GM18511 (cell line): Measurements from ENCODE around the gene WASF3.
A peak's percentile ranks its signal among the peaks of the same experiment; 100 is the strongest.

Experiments
- ATAC-seq: cut with Tn5 transposase; IDR thresholded peaks from one replicate; pipeline ENCODE4 v1.9.1; 2021; ENCODE audit warnings: mild to moderate bottlenecking, moderate library complexity; ENCODE audit not compliant: unreplicated experiment

The WASF3 gene

DNA sequence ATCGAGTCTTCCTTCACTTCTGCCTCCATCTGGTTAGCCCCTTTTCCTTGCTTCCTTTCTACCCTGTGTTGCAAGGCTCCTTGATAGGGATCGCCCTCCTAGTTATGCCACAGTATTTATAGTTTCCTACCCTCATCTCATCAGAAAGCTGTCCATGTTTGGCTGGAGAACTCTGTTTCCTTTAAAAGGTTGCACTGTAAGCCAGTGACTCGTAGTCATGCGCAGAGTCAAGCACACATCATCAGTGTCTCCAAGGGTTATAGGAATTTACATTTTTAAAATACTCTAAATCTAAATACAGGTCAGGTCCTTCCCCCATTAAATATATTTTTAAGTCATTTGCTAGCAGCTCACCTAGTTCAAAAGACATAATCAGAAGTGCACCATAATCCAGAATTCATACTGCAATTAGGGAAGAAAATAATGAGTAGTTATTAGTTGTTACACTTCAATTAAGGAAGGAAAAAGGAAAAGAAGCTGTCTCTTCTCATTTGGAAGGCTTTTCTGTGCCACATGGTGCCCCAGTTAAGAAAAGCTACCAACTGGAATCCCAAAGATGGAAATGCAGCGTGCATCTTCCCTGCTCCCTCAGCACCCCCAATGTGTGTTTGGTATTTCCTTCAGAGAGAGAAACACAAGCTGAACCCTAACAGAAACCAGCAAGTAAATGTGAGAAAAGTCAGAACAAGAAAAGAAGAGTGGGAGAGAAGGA lies 122.1 kb downstream of the WASF3 start:
- no peak for ATAC-seq

DNA sequence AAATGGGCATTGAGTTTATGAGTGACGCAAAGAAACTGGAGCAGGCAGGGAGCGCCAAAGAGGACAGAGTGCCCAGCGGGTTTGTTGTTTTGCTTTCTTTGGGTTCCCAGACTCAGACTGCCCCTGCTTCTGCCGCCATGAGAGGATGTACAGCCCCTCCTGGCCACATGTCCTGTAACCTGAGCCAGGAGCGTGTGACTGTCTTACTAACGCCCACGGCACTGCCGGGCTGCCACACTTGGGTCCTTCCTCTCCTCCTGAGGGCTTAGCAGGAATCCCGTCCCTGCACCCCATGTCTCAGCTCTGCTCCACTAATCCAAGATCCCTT lies 122.6 kb downstream of the WASF3 start:
- no peak for ATAC-seq

DNA sequence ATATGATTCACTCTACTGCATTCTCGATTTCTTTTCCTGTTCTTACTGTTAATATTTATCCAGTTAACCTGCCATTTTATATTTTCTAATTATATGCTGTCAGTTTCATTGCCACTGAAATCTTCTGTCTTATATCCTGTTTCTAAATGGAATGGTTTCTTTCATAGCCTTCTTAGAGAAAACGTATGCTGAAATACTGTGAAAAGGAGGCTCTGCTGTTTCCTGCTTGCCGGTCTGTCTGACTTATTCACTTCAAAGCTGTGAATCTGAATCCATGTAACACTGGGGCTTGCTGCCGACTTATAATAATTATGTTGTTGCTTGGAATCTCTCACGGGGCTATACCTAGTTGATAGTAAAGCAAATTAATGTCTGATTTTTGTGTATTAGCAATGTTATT lies 123.1 kb downstream of the WASF3 start:
- ATAC-seq: no peak

DNA sequence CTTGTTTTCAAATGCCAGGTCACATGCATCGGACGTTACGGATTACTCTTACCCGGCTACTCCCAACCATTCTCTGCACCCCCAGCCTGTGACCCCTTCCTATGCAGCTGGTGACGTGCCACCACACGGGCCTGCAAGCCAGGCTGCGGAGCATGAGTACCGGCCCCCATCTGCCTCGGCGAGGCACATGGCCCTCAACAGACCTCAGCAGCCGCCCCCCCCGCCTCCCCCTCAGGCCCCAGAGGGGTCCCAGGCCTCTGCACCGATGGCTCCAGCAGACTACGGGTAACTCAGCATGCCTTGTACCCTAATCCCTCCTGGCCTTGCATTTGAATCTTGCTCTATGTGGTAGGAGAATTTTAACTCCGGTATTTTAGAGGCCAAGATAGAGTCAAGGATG lies 123.6 kb downstream of the WASF3 start:
- ATAC-seq: no peak

DNA sequence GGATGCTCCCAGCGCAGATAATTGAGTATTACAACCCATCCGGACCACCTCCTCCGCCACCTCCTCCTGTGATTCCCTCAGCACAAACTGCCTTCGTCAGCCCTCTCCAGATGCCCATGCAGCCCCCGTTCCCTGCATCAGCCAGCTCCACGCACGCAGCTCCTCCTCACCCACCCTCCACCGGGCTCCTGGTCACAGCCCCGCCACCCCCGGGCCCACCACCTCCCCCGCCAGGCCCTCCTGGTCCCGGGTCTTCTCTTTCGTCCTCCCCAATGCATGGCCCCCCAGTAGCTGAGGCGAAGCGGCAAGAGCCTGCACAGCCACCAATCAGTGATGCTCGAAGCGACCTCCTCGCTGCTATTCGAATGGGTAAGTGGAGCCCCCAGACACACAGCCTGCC lies 125.1 kb downstream of the WASF3 start:
- no peak for ATAC-seq

DNA sequence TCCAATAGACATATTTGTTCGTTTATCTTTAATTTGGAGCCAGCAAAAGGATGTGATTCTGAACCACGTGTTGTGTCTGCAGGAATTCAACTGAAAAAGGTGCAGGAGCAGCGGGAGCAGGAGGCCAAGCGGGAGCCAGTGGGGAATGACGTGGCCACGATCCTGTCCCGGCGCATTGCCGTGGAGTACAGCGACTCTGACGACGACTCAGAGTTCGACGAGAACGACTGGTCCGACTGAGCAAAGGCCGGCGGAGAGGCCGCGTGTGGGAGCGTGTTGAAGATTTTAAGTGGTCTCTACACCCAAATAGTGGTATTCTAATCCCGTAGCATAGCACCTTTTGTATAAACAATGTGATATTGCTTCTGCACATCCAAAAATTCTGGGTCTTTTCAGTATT lies 128.1 kb downstream of the WASF3 start:
- no peak for ATAC-seq

DNA sequence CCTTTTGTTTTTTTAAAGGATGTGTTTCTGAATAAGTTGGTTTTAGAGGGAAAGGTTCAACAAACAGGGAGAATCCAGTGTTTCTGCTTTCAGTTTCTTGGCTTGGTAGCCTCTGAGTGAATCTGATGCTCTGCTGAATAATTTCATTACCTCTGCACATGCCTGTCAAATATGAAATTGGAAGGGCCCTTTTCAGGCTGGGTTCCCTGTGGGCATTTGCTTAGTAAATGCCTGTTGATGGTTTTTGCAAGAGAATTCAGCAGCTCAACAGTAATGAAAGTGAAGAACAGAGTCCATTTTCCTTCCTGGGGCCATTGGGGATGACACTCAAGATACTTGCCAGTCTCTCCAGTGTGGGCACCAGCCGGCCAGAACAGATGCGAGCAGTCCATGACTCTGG lies 128.8 kb downstream of the WASF3 start:
- ATAC-seq: no peak

DNA sequence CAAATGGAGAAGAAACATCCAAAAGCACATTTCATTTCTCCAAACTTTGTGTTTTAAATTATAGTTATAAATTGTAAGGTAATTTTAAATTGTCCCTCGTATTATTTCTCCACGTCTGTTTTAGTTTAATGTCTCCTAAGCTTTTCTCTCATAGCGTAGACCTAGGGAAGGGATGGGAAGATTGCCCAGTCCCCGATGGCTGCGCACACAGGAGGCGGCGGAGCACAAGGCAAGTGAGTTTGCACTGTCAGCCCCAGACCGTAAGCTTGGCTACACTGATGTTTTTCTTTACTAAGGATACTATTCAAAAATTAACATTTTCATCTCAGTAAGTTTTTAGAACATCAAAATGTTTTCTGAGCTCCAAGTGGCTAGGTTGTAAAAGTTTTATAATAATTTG lies 130.8 kb downstream of the WASF3 start:
- ATAC-seq: no peak

DNA sequence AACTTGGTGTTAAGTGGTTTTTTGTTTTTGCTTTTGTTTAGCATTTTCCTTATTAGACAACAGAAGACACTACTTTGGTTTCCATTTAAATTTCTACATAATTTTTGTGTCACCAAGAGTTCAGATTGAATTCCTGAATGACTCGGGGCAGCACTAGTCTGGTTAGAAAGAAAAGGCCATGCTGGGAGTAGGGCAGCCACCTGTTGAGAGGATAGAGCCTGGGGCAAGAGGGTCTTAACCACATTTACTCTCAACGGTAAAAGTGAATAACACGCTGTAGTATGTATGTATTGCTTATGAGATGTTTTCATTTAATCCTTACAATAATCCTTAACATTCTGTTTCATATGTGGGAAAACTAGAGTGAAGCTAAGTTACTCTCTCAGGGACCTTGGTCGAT lies 131.5 kb downstream of the WASF3 start:
- ATAC-seq: no peak

DNA sequence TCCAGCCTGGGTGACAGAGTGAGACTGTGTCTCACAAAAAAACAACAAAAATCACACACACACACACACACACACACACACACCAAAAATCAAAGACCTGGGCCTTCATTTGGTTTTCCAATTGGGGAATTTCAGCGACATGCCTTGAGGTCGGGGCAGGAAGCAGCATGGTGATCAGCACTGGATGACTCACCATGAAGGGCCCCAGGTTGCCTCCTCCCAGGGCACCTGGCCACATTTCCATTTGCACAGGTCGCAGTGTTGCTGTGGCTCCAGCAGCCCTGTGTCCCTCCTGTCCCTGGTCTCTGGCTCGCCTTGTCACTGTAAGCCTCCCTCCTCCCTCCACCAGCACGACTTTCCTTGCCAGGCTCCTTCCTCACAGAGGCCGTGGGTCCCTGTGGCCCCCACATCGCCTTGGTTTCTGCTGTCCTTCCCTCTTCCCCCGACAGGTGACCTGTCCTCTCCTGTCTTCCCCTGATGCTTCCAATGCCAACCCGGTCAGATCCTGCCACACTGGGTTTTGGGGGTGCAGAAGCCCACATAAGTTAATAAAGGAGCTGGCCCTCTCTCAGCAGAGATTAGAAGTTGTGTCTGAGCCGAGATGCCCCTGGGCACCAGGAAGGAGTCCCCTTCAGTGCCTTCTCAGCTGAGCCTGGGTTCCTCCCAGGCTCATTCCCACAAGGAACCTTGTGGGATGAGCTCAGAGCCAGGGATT lies 136.4 kb downstream of the WASF3 start:
- no peak for ATAC-seq

DNA sequence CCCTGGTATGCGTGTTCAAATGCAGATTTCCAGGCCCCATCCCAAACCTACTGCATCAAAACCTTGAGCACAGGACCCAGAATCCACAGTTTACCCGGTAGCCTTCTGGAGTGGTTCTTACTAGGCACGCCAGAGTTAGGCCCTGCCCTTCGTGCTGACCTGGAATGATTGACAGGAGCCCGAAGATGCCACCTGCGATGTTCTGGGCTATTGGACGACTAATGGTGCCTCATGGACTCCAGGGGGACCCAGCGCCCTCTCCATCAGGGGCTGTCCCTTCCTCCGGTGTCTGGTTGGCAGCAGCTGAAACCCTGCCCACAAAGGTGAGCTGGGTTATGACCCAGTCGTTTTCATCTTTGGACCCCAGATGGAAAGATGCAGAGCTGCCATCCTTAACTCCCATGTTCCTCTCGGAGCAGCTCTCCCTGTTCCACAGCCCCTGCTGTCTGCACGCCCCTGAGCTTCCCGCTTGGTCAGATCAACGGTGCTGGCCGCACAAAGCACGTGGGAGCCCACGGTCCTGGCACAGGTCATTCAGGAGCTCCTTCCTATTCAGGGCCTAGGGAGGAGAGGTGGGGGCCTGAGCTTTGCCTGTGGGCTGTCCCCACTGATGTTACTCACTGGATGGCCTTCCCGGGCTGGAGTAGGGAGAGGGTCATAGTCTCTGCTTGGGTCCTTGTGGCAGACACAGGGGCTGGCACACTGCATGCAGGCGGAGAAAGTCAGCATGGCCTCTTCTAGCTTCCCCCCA lies 137.3 kb downstream of the WASF3 start:
- ATAC-seq: no peak

DNA sequence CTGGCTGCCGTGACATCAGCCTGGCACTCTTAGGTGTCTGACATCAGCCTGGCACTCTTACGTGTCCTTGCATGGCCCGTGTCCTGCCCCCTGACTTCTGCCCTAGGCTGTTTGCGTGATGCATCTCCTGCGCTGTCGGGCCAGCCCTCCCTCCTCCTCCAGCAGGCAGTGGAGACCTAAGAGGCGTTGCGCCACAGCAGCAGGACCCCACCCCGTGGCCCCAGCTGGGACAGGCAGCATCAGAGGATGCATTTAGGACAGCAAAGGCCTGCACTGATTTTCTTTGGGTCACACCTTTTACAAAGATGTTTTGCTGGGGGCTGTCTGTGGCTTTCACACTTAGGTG lies 137.8 kb downstream of the WASF3 start:
- ATAC-seq: no peak

DNA sequence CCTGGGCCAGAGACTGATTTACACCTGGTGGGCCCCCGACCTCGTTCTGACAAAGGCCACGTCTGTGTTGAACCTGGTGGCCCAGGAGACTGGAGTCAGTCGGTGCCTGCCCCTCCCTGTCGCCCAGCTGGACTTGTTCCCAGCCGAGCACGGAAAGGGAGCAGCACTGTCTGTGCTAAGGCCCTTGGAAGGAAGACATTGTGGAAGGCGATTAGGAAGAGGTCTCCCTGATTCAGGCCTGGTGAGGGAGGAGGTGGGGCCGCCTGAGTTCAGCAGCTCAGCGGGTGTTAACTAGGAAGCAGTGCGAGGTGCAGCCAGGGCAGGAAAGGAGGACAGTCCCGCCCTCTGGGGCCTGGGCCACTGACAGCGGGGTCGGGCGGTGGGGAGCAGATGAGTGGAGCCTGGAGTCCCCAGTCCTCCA lies 138.4 kb downstream of the WASF3 start:
- no peak for ATAC-seq

DNA sequence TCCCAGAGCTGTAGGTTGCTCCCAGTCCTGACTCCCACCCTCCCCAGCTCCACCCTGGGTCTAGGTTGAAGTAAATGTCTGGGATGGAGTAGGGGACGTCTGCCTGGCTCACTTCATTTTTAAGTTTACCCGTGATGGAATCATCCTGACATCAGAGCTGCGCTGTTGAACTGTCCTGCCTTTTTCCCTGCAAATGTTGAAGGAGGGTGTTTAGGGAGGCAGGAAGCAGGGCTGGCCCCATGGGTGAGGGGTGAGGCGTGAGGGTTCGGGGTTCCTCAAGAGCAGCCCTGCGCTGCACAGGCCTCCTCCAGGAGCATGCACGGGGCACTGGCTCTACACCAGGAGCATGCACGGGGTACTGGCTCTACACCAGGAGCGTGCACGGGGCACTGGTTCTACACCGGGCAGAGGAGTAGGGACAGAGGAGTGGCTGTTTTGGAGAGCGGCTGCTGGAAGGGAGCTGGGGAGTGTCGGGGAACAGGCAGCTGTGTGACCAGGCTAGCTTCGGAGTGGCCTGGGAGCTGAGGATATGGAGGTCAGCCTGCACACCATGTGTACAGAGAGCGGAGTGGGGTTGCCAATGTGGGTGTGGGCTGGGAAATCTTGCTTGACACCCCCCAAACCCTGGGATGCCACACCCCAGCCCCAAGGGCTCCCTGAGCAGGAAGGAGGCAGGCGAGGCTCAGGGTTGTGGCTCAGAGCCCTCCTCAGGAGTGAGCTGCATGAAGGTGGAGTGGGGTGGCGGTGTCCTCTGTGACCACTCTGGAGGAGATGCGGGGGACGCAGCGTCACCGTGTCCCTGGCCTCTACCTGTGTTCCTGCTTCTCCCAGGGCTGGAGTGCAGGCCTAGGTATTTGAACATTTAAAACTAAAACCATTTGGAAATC lies 139.8 kb downstream of the WASF3 start:
- no peak for ATAC-seq

DNA sequence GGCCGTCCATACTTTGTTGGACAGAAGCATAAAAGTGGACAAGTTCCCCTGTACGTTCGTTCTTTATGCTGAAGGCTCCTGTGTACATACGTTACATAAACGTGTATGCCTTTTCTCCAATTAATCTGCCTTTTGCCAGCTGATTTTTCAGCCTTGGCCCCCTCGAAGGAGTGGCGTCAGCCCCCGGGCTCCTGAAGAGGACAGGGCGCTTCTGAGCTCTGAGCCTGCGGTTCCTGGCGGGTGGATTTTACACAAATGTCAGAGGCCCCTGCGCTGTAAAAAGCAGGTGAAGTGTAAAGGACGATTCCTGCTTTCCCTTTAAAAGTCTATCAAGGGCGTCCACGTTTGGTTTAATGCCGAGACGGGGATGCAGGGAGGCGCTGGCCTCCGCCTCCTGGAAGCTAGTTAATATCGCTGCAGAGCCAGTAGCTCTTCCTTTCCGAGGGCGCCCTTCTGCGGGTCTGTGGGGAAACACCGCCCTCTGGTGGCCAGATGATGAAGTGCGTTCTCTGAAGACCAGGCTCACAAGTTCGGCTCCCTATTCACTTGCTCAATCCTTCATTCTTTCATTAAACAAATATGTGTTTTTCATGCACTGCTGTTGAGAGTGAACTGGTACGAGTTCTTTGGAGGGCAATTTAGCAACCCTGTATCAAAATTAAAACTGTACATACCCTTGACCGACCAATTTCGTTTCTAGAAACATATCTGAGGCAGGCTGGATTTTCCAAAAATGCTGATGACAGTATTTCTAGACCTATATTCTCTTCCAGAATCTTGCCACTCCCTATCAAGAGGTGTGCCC lies 141.1 kb downstream of the WASF3 start:
- ATAC-seq: peak; percentile 80

DNA sequence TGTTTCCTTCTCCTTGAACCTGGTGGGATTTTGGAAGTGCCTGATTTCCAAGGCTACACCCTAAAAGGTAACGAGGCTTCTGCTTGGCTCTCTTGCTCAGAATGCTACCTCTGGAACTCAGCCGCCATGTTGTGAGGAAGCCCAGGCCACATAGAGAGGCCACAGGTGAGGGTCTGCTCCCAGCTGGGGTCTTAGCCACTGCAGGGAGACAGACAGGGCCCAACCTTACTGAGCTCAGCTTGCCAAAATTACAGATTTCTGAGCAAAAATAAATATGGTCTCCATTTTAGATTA lies 141.7 kb downstream of the WASF3 start:
- ATAC-seq: no peak

DNA sequence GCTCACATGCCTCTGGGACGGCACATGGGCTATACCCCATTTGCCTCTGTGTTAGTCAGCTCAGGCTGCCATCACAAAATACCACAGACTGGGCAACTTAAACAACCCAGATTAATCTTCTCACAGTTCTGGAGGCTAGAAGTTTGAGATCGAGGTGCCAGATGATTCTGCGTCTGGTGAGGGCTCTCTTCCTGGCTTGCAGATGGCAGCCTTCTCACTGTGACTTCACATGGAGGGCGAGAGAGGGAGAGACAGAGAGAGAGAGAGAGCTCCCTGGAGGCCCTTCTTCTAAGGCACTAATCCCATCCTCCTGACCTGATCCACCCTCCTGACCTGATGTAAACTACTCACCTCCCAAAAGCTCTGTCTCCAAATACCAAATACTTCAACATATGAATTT lies 148.1 kb downstream of the WASF3 start:
- ATAC-seq: no peak

DNA sequence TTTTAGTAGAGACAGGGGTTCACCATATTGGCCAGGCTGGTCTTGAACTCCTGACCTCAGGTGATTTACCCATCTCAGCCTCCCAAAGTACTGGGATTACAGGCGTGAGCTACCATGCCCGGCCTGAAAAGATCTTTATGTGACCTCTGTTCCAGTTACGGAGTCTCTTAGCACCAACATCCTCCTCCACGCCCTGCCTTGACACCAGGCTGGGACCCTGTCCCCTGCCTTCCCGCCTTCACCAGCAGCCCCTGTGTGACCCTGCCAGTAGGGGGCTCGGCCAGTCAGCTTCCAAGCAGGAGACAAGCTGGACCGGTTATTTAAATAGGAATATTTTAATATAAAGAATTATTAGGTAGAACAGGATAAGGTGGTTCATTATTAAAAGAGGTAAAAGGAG lies 148.9 kb downstream of the WASF3 start:
- no peak for ATAC-seq

DNA sequence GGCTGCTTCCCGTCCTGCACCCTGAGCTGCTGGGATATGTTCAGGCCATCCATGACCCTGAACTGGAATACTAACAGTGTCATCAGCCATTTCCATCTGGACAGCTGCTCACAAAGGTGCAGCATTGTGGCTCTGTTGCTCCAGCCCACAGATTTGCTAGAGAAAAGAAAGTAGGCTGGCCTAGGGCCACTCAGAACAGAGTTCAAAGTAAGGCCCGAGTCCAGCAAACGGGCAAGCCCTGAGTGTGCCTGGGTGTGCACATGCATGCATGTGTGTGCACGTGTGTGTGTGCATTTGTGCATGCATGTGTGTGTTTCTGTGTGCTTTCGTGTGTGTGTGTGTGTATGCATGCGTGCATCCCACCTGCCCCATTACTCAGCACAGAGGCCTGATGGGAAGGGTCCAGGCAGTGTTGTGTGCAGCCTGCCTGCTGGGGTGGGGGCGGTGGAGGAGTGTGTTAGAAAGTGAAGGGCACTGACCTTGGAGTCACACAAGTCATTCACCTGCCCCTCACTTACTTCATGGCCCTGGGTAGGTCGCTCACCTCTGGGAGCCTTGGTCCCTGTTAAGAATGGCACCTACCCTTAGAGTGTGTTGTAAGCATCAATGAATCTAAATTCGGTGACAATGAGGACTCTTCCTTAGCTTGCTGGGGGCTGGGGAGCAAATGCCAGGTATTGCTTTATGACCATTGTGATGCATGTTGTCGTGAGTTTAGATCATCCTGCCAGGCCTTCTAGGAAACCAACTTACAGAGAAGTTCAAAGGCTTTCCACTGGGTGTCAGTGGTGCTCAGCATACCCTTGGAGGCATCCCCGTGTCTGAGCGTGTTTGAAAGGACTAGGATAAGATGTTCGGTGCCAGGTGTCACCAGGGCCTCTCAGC lies 149.9 kb downstream of the WASF3 start:
- peak; percentile 50 for ATAC-seq

DNA sequence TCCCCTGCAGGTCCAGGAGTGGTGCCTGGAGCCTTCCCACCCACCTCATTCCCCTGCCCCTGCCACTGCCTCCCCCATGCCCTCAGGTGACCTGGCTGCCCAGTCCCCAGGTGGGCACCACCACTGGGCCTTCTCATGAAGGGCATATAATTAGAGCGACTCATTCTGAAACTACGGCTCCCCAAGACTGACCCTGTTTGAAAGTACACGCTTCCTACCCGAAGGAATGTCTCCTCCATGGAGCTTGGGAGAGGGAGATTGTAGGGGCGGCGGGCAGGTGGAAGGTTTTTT lies 150.5 kb downstream of the WASF3 start:
- no peak for ATAC-seq
